Activated CD4-positive, alpha-beta T cell treated with anti-CD3 and anti-CD28 coated beads, Interleukin-2, amount 50 U/mL, for 16 hours (primary cell): ENCODE measurements around the gene RNF151.
A peak's percentile ranks its signal among the peaks of the same experiment; 100 is the strongest.

ENCODE experiments used
- DNase-seq: peaks from one replicate; pipeline ENCODE4 v3.0.0-alpha.2; 2020

The RNF151 gene

GRCh38 chr16:1993731-1994131, 27.1 kb downstream of the RNF151 start:
- DNase-seq: peak; percentile 71

DNA sequence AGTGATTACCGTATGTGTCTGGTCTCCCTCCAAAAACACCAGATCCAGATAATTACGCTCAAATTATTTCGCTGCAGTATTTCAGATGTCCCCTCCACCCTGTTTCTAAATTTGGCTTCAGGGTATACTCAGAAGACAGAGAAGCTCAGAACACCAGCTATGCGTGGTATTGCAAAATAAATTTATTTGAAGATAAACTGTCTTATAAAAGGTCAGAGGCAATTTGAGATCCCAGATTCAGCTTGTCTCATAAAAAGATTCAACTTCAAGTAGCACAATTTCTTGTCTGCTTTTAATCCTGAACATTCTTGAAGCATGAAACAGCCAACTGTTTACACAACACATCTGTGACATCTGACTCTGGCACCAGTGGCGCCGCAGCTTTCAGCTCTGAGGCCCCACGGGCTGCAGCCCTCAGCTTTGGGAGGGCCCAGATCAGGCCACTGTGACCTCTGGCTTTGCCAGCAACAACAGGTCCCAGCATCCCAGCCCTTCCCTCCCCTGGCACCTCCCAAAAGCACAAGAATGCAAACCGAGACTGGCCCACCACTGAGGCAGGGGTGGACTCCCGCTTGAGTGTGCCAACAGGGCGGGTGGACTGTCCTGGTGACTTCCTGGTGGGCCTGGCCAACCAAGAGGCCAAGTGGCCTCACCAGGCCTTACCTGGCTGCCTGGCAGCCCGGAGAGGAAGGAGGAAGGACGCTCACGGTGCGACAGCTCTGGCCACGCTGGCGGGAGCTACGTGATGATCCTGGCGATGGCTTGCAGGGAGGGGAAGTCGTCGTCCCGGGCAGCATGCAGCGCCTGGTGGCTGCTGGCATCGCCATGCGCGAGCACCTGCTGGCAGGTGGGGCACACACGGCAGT, 31.1 kb downstream of the RNF151 start:
- no peak for DNase-seq

- DNase-seq: no peak
Observed at GRCh38 chr16:1998360-1998835, 31.7 kb downstream of the RNF151 start.

- no peak for DNase-seq
Observed at GRCh38 chr16:1998852-1999801, 32.5 kb downstream of the RNF151 start.

- DNase-seq: no peak
Observed at GRCh38 chr16:1999866-2000514, 33.3 kb downstream of the RNF151 start.

- no peak for DNase-seq
Observed at GRCh38 chr16:2001035-2001434, 34.4 kb downstream of the RNF151 start.

GRCh38 chr16:2001456-2002355, 35.0 kb downstream of the RNF151 start:
- no peak for DNase-seq

DNA sequence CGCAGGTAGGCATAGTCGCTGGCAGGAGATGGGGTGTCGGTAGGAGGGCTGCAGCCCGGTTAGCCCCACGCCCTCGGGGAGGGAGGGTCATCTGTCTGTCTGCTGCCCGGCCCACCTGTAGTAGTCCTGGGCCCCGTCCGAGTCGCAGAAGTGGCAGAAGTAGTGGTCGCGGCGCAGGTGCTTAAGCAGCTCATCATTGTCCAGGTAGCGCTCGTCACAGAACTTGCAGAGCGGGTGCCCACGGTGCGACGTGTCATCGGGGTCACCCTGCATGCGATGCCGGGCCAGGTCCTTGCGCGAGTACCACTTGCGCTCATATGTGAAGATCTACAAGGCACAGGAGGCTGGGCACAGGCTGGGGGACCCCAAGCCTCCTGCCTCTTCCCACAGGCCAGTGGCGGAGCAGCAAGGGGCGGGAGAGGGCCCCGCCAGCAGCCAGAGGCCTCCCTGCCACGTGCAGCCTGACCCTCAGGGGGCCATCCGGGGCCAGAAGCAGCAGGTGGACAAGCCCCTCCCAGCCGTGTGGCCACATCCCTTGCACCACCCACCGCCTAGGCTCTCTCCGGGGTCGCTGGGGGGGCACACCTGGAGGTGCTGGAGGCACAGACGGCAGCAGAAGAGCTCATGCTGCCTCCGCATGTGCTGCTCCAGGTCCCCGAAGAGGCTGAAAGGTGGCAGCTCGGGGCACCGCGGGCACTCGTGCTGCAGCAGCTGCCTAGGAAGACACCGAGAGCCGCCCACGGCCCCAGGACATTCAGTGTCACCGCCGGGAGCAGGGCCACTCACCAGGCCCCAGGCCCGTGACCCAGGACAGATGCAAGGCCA, 36.0 kb downstream of the RNF151 start:
- no peak for DNase-seq

DNA sequence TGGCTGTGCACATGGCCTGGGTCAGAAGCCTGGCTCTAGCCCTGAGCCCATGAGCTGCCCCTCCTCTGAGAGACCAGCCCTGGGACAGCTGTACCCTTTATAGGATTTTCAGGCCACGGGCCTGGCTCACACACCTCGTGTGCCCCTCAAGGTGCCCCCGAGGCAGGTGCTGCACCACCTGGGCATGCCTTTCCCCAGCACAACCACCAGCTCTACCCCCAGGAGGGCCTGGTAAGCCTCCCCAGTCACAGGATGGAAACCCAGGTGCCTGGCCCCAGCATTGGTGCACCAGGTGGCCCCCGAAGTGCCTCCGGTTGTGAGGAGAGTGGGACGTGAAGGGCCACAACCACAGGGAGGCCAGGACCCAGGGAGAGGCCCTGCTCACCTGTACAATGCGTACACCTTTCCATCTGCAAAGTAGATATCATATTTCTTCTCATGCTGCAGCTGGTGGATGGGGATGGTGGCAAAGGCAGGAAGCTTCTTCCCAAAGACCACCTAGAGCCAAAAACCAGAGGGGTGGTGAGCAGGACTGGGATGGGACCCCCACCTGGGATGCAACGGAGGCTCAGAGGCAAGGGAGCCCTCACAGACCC, 36.7 kb downstream of the RNF151 start:
- DNase-seq: no peak

- DNase-seq: peak; percentile 91
Observed at GRCh38 chr16:2003827-2004641, 37.4 kb downstream of the RNF151 start.

DNA sequence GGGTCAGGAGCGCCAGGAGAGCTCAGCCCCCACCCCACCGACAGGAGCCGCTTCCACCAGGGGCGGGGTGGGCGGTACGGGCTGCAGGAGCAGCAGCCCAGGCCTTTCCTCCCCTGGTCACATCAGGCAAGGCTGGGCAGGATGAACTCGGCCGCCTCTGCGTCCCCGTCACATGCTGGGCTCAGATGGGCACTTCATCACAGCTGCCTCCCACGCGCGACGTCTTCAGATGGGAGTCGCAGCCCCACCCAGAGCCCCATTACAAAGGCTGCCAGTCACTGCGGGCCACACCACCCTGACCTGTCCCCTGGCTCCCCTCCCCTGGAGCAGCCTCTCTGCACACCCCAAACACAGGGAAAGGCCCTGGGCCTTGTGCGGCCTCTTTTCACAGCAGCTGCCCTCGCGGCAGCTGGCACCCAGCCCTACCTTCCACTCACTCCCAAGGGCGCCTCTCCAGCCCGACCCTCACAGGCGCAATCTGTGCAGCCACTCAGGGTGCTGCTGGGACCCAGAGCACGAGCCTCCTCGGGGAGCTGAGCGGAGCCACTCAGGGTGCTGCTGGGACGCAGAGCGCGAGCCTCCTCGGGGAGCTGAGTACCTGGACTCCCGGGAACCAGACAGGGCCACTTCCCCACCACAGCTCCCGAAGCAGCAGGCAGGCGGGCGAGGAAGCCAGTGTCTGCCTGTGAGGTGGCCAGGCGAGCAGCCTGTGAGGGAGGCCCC, 38.3 kb downstream of the RNF151 start:
- no peak for DNase-seq

DNA sequence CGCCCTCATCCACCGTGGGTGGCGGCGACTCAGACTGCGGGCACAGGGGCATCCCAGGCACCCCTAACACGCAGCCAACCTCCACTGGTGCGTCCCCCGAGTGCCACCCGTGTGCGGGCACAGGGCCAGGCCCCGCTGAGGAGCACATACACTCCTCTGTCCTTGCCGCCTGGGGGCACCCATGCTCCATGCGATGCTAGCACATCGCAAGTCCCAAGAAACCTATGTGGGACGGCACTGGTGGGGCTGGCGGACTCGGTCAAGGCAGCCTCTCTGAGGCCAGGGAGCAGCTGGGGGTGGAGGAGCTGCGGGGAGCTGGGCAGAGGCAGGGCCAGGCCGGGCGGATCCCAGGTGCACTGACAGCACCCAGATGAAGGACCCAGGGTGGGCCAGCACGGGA, 39.0 kb downstream of the RNF151 start:
- DNase-seq: no peak

DNA sequence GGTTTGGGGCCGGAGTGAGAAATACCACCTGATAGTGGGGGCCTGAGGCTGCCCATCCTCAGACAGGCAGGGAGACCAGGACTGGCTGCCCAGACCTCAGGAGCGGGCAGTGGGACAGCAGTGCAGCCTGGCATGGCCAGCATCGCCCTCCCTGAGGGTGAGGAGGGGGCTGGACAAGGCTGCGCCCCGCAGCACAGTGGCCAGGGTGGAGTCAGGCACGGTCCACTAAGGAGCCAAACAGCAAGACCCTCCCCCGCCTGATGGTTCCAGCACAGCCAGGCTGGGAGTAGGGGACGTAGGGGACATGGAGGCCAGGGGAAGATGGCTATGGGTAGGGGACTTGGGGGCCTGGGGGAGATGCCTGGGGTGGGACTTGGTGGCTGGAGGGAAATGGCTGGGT, 39.7 kb downstream of the RNF151 start:
- DNase-seq: no peak

DNA sequence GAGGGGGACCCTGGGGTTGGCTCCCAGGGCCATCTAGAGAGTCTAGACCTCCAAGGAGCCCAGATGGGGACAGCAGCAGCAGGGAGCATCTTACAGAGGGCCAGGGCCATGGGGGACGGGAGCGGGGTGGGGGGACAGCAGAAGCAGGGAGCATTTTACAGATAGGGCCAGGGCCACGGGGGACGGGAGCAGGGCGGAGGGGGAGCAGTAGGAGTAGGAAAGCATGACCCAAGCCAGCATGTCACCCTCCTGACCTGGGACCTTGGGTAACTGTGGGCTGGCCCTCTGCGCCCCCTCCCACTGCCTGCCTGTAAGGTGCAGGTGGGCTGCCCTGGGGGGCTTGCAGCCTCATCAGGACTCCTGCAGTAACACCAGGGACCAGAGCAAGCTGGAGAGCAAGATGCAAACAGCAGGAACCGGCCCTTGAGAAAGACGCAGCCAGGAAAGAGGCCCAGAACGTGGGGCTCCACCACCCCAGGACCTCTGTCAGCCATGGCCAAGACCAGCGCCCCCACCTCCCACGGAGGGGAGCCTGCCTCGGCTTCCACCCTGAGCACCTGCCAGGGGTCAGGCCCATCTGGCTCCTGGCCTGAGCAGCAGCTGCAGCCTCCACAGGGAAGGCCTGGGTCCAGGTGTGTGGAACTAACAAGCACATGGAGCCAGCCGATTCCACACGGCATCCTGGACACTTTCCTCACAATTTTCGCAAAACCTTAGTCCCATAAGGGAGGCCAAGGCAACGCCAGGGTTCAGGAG, 40.6 kb downstream of the RNF151 start:
- DNase-seq: no peak

DNA sequence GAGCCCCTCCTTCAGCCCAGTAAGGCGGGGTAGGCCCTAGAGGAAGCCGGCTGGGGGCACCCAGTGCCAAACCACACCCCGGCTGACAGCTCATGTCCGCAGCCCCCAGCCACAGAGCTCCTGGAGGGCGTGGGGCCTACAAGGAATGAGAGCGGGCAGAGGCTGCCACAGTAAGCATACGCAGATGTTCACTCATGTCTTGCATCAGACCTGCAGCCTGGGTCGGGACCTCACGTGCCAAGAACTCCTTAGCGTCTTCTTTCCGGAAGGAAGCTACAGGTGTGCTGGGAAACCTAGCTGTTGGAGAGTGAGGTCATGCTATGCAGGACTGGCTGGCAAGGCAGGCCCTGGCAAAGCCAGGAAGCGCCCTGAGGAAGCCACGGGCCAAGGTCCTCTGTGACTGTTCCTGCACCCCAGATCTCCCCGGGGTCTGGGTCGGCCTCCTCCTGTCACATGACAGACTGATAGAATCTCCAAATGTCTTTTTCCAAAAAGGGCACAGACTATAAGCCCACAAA, 41.4 kb downstream of the RNF151 start:
- peak; percentile 55 for DNase-seq

DNA sequence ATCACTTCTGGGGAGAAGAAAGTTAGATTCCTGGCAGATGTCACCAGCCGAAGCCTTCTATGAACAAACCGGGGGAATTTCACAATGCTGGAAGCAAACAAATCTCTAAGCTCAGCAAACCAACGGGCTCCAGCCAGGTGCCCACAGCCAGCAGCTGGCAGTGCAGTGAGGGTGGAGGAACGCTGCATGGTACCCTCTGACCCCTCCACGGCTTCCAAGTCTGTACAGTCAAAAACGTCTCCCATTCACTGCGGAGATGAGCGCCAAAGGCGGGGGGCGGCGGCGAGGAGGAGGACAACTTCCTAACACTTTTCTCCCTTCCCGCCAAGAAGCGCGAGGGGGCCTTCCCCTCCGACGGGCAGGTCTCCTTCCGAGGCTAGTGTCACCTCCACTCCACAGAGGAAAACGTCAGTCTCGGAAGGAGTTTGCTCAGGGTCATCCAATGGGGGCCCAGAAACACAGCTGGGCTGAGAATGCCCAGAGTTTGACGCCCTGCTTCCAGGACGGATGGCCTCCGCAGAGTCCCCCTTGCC, 42.0 kb downstream of the RNF151 start:
- peak; percentile 47 for DNase-seq

DNA sequence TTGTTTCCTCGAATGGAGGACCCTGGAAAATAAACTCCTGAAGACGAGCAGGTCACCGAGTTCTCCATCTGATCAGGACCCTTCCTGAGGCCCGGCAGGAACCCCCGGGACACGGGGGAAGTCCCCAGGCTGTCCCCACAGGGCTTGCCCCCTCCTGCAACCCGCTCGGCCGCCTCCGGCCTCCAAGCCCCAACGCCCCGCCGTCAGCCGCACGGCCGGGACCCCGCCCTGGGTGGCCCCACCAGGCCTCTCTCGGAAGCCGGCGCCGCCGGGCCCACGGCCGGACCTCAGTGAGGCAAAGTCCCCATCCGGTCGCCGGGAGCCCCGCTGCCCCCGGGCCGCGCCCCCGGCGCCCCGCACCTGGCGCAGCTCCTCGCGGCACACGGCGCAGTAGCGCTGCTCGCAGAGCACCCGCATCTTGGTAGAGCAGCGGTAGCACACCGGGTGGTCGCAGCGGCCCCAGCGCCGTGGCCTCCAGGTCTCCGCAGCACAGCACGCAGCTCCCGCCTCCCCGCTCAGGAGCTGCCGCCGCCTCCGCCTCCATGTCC, 42.6 kb downstream of the RNF151 start:
- no peak for DNase-seq
